Measurements from ENCODE around the gene PHIP.

PHIP gene

GRCh38 chr6:79076160-79076559 is 1.9 kb downstream of the PHIP start:
- H3K27ac ChIP-seq, result peak overlapping the region; percentile 93; the same call in 1 of the 2 replicates
- peaks cover 65% of the 10 kb centered on the region for H3K79me2 ChIP-seq (ENCODE audit: insufficient read depth, low read depth)
- H3K4me1 ChIP-seq (ENCODE audit: low read depth, poor library complexity, severe bottlenecking), result peaks cover 52% of the 10 kb centered on the region
- no peak overlapping the region for H2AFZ ChIP-seq (ENCODE audit: low read depth)
- H3K4me3 ChIP-seq (IDR thresholded peaks at IDR 0.05; ENCODE audit: insufficient read depth, low read depth, low read length), result no peak overlapping the region
- no peaks in the 10 kb centered on the region for H3K36me3 ChIP-seq (ENCODE audit: insufficient read depth)
- no peak for TF ChIP-seq CTCF (conservative IDR thresholded peaks at IDR 0.05; ENCODE audit: low read depth, low read length)
- H3K9ac ChIP-seq, result peak overlapping the region; percentile 94; the same call in 1 of the 2 replicates
- H4K20me1 ChIP-seq (ENCODE audit: insufficient read depth), result no peaks in the 10 kb centered on the region
- H3K4me2 ChIP-seq, result peak overlapping the region; percentile 57
- no peaks in the 10 kb centered on the region for H3K27me3 ChIP-seq (ENCODE audit: insufficient read depth, low read depth)

GRCh38 chr6:79073888-79074287 is 4.2 kb downstream of the PHIP start:
- no peak overlapping the region for H3K4me3 ChIP-seq (IDR thresholded peaks at IDR 0.05; ENCODE audit: insufficient read depth, low read depth, low read length)
- H3K27me3 ChIP-seq (ENCODE audit: insufficient read depth, low read depth), result no peaks in the 10 kb centered on the region
- TF ChIP-seq CTCF (conservative IDR thresholded peaks at IDR 0.05; ENCODE audit: low read depth, low read length), result no peak
- peaks cover 64% of the 10 kb centered on the region for H3K4me1 ChIP-seq (ENCODE audit: low read depth, poor library complexity, severe bottlenecking)
- no peak overlapping the region for H3K9ac ChIP-seq
- H2AFZ ChIP-seq (ENCODE audit: low read depth), result no peak overlapping the region
- no peaks in the 10 kb centered on the region; the same call in 1 of the 2 replicates for H4K20me1 ChIP-seq (ENCODE audit: insufficient read depth)
- H3K4me2 ChIP-seq, result no peak overlapping the region
- H3K27ac ChIP-seq, result no peak overlapping the region
- peaks cover 66% of the 10 kb centered on the region for H3K79me2 ChIP-seq (ENCODE audit: insufficient read depth, low read depth)
- H3K36me3 ChIP-seq (ENCODE audit: insufficient read depth), result no peaks in the 10 kb centered on the region

- Histone ChIP-seq H3K4me1 (ENCODE audit: low read depth, poor library complexity, severe bottlenecking) (peaks cover 64% of the 10 kb centered on the region), H3K9ac (no peak overlapping the region), H3K27me3 (ENCODE audit: insufficient read depth, low read depth) (no peaks in the 10 kb centered on the region), H2AFZ (ENCODE audit: low read depth) (no peak overlapping the region), H3K36me3 (ENCODE audit: insufficient read depth) (no peaks in the 10 kb centered on the region), H3K4me2 (0 out of 2 replicates have a peak overlapping the region, but pooled peaks have one; percentile 9), H3K4me3 (IDR thresholded peaks at IDR 0.05; ENCODE audit: insufficient read depth, low read depth, low read length) (no peak overlapping the region), H3K79me2 (ENCODE audit: insufficient read depth, low read depth) (peaks cover 66% of the 10 kb centered on the region), H3K27ac (no peak overlapping the region), H4K20me1 (ENCODE audit: insufficient read depth) (no peaks in the 10 kb centered on the region; the same call in 1 of the 2 replicates)
- no peak for TF ChIP-seq CTCF (conservative IDR thresholded peaks at IDR 0.05; ENCODE audit: low read depth, low read length)
Measured at GRCh38 chr6:79072640-79073181, 5.3 kb downstream of the PHIP start.

- H3K4me3 ChIP-seq (IDR thresholded peaks at IDR 0.05; ENCODE audit: insufficient read depth, low read depth, low read length), result no peak overlapping the region
- peaks cover 64% of the 10 kb centered on the region for H3K4me1 ChIP-seq (ENCODE audit: low read depth, poor library complexity, severe bottlenecking)
- TF ChIP-seq CTCF (conservative IDR thresholded peaks at IDR 0.05; ENCODE audit: low read depth, low read length), result no peak
- H3K9ac ChIP-seq, result no peak overlapping the region
- H3K36me3 ChIP-seq (ENCODE audit: insufficient read depth), result no peaks in the 10 kb centered on the region
- no peak overlapping the region for H3K27ac ChIP-seq
- H3K27me3 ChIP-seq (ENCODE audit: insufficient read depth, low read depth), result no peaks in the 10 kb centered on the region
- peaks cover 65% of the 10 kb centered on the region for H3K79me2 ChIP-seq (ENCODE audit: insufficient read depth, low read depth)
- no peaks in the 10 kb centered on the region; the same call in 1 of the 2 replicates for H4K20me1 ChIP-seq (ENCODE audit: insufficient read depth)
- 0 out of 2 replicates have a peak overlapping the region, but pooled peaks have one; percentile 17 for H3K4me2 ChIP-seq
- no peak overlapping the region for H2AFZ ChIP-seq (ENCODE audit: low read depth)
Measured at GRCh38 chr6:79071547-79071946, 6.5 kb downstream of the PHIP start.

Data from KMS-11 (cell line).